ENCODE measurements around the gene SUN2.
"Not testable (repeated sequence)": the region's sequence is repeated elsewhere in the genome, so short reads cannot be mapped to it uniquely, and the experiment has no call there.

Gene SUN2

DNA sequence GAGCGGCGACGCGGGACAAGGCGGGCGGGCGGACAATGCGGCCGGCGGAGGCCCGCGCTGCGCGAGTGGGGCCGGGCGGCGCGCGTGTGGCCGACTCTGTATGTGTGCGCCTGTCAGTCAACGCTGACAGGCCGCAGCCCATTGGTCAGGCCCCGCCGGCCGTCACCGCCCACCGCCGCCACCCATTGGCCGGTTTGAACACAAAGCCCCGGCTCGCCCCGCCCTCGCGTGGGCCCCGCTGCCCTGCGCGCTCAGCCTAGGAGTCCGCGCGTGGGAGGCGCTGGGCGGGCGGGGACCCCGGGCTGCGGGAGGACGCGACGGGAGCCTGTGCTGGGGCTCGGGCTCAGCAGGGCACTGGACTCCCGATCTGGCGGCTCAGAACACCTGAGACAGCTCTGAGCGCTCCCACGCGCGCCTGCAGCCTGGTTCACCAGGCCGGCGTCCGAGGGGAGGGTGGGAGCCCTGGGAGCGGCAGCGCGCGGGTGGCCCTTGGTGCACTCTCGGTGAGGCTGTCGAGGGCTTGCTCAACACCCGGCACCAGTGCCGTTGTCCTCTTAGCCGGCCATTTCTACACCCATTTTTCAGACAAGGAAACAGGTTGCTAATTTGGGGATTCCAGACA lies at the start of gene SUN2:
Gene SUN2, minus strand, starts transcription at position 88 of the 622 bp plus-strand sequence. CDS start 3,370 bp downstream, outside the sequence.
- peak within 1 kb of the TSS; percentile 61 for H3K4me3 ChIP-seq (ENCODE audit: low read length)
- H3K27me3 ChIP-seq (ENCODE audit: control insufficient read depth, insufficient read depth, low read length): no peaks in the 10 kb centered on the region
- H3K9me3 ChIP-seq (ENCODE audit: control insufficient read depth, low read length): no peaks in the 10 kb centered on the region
- H3K9ac ChIP-seq (ENCODE audit: low read length): peak within 1 kb of the TSS; percentile 89
- H3K36me3 ChIP-seq (ENCODE audit: control insufficient read depth, insufficient read depth, low read length): peaks cover 2% of the 10 kb centered on the region
- peaks cover 45% of the 10 kb centered on the region for H3K4me1 ChIP-seq (ENCODE audit: control insufficient read depth, insufficient read depth, low read length)

DNA sequence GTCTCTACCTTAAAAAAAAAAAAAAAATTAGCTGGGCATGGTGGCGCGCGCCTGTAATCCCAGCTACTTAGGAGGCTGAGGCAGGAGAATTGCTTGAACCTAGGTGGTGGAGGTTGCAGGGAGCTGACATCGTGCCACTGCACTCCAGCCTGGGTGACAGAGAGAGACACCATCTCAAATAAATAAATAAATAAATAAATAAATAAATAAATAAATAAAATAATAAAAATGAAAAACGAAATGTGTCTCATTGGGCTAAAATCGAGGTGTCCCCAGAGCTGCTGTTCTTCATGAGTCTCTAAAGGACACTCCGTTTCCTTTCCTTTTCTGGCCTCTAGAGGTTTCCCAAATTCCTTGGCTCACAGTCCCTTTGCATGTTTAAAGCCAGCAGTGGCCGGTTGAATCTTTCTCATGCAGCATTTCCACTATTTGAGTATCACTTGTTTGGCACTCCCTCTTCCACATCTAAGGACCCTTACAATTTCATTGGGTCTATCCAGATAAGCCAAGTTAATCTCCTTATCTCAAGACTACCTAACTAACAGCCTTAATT lies 49.3 kb upstream of the SUN2 start:
- not testable (repeated sequence) for H3K9me3 ChIP-seq (ENCODE audit: control insufficient read depth, low read length); H3K36me3 ChIP-seq (ENCODE audit: control insufficient read depth, insufficient read depth, low read length); H3K27me3 ChIP-seq (ENCODE audit: control insufficient read depth, insufficient read depth, low read length); H3K4me1 ChIP-seq (ENCODE audit: control insufficient read depth, insufficient read depth, low read length); H3K9ac ChIP-seq (ENCODE audit: low read length); H3K4me3 ChIP-seq (ENCODE audit: low read length)

DNA sequence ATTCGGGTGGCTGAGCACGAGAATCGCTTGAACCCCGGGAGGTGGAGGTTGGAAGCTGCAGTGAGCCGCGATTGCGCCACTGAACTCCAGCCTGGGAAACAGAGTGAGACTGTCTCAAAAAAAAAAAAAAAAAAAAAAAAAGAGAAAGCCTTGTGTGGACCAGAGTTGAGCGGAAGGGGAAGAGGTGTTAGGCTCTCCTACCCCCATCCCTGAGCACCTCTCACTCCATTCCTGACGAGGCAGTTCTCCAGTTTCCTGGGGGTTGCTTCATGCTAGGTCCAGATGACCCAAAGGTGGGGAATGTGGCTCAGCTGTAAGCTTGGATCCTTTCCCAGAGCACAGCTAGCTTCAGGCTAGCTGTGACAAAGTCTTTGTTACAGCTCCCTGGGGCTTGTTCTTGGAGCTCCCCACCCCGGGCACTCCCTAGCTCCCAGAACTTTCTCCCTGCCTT lies 46.9 kb upstream of the SUN2 start:
- H3K9me3 ChIP-seq (ENCODE audit: control insufficient read depth, low read length): no peaks in the 10 kb centered on the region
- H3K4me3 ChIP-seq (ENCODE audit: low read length): no peak overlapping the region
- H3K9ac ChIP-seq (ENCODE audit: low read length): no peak overlapping the region
- no peaks in the 10 kb centered on the region for H3K4me1 ChIP-seq (ENCODE audit: control insufficient read depth, insufficient read depth, low read length)
- H3K36me3 ChIP-seq (ENCODE audit: control insufficient read depth, insufficient read depth, low read length): no peaks in the 10 kb centered on the region
- peaks cover 4% of the 10 kb centered on the region for H3K27me3 ChIP-seq (ENCODE audit: control insufficient read depth, insufficient read depth, low read length)

DNA sequence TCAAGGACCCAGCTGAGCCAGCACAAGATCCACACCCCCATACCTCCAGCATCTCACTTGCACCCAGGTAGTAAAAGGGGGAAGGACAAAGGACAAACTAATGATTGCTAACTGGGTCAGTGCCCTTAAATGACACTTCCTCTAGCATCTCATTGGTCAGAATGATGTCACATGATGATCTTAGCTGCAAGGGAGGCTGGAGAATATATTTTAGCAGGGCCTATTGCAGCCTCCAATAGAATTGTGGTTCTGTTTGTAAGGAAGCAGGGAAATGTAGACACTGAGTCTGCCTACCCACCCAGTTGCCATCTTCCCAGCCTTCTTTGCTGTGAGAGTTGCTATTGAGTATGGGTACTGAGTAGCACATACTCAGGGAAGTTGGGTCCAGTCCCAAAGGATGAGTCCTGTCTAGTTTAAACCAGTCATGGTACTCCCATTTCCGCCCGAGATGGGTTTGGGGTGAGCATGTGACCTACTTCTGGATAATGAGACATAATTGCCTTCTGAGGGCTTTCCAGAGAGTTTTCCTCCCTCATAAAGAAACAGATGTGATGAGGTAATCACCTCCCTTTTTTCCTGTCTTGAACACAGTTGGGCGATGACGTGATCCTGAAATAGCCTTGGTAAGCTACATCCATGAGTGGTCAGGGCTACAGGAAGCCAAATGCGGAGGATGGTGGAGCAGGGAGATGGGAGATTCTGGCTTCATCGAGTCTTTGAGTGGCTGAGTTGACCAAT lies 43.6 kb upstream of the SUN2 start:
- H3K9ac ChIP-seq (ENCODE audit: low read length): no peak overlapping the region
- peaks cover 7% of the 10 kb centered on the region for H3K27me3 ChIP-seq (ENCODE audit: control insufficient read depth, insufficient read depth, low read length)
- H3K4me1 ChIP-seq (ENCODE audit: control insufficient read depth, insufficient read depth, low read length): peaks cover 1% of the 10 kb centered on the region
- no peaks in the 10 kb centered on the region for H3K9me3 ChIP-seq (ENCODE audit: control insufficient read depth, low read length)
- no peak overlapping the region for H3K4me3 ChIP-seq (ENCODE audit: low read length)
- H3K36me3 ChIP-seq (ENCODE audit: control insufficient read depth, insufficient read depth, low read length): no peaks in the 10 kb centered on the region

- H3K9me3 ChIP-seq (ENCODE audit: control insufficient read depth, low read length): no peaks in the 10 kb centered on the region
- H3K27me3 ChIP-seq (ENCODE audit: control insufficient read depth, insufficient read depth, low read length): peaks cover 7% of the 10 kb centered on the region
- peaks cover 4% of the 10 kb centered on the region for H3K4me1 ChIP-seq (ENCODE audit: control insufficient read depth, insufficient read depth, low read length)
- no peaks in the 10 kb centered on the region for H3K36me3 ChIP-seq (ENCODE audit: control insufficient read depth, insufficient read depth, low read length)
- no peak overlapping the region for H3K9ac ChIP-seq (ENCODE audit: low read length)
- H3K4me3 ChIP-seq (ENCODE audit: low read length): no peak overlapping the region
Observed at GRCh38 chr22:38798496-38798895, 42.7 kb upstream of the SUN2 start.

GRCh38 chr22:38796262-38796957 lies 40.6 kb upstream of the SUN2 start:
- Histone ChIP-seq H3K27me3 (ENCODE audit: control insufficient read depth, insufficient read depth, low read length) (peaks cover 3% of the 10 kb centered on the region), H3K36me3 (ENCODE audit: control insufficient read depth, insufficient read depth, low read length) (no peaks in the 10 kb centered on the region), H3K9ac (ENCODE audit: low read length) (no peak overlapping the region), H3K4me1 (ENCODE audit: control insufficient read depth, insufficient read depth, low read length) (peaks cover 4% of the 10 kb centered on the region), H3K4me3 (ENCODE audit: low read length) (no peak overlapping the region), H3K9me3 (ENCODE audit: control insufficient read depth, low read length) (no peaks in the 10 kb centered on the region)

DNA sequence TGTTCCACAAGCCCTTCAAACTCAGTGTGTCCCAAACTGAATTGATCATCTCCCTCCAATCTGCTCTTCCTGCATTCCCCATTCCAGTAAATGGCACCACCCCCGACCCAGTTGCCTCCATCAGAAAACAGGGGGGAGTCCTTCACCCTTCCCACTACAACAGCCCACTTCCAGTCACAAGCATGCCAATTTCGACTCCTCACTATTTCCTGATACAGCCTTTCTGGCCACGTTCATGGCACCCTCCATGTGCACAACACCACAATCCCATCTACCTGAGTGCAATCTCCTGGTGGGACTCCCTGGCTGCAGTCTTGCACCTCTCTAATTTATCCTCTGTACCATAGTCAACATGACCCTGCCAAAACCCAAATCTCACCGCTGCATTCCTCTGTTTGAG lies 39.8 kb upstream of the SUN2 start:
- H3K4me3 ChIP-seq (ENCODE audit: low read length): no peak overlapping the region
- peaks cover 4% of the 10 kb centered on the region for H3K4me1 ChIP-seq (ENCODE audit: control insufficient read depth, insufficient read depth, low read length)
- no peaks in the 10 kb centered on the region for H3K36me3 ChIP-seq (ENCODE audit: control insufficient read depth, insufficient read depth, low read length)
- peaks cover 3% of the 10 kb centered on the region for H3K27me3 ChIP-seq (ENCODE audit: control insufficient read depth, insufficient read depth, low read length)
- no peak overlapping the region for H3K9ac ChIP-seq (ENCODE audit: low read length)
- H3K9me3 ChIP-seq (ENCODE audit: control insufficient read depth, low read length): no peaks in the 10 kb centered on the region

GRCh38 chr22:38793721-38794466 lies 38.1 kb upstream of the SUN2 start, which contains the start of gene DNAL4:
Gene DNAL4, minus strand, starts transcription at chr22:38794143. Its CDS starts 11,412 bp downstream, at chr22:38782731.
- H3K9me3 ChIP-seq (ENCODE audit: control insufficient read depth, low read length): no peaks in the 10 kb centered on the region
- peaks cover 7% of the 10 kb centered on the region for H3K4me1 ChIP-seq (ENCODE audit: control insufficient read depth, insufficient read depth, low read length)
- H3K36me3 ChIP-seq (ENCODE audit: control insufficient read depth, insufficient read depth, low read length): no peaks in the 10 kb centered on the region
- peak within 1 kb of the TSS; percentile 32 for H3K4me3 ChIP-seq (ENCODE audit: low read length)
- H3K27me3 ChIP-seq (ENCODE audit: control insufficient read depth, insufficient read depth, low read length): peaks cover 3% of the 10 kb centered on the region
- H3K9ac ChIP-seq (ENCODE audit: low read length): peak within 1 kb of the TSS; percentile 75

GRCh38 chr22:38793317-38793716 lies 37.5 kb upstream of the SUN2 start:
- peak overlapping the region; percentile 32 for H3K4me3 ChIP-seq (ENCODE audit: low read length)
- H3K27me3 ChIP-seq (ENCODE audit: control insufficient read depth, insufficient read depth, low read length): peaks cover 3% of the 10 kb centered on the region
- no peaks in the 10 kb centered on the region for H3K9me3 ChIP-seq (ENCODE audit: control insufficient read depth, low read length)
- no peaks in the 10 kb centered on the region for H3K36me3 ChIP-seq (ENCODE audit: control insufficient read depth, insufficient read depth, low read length)
- H3K4me1 ChIP-seq (ENCODE audit: control insufficient read depth, insufficient read depth, low read length): peaks cover 13% of the 10 kb centered on the region
- H3K9ac ChIP-seq (ENCODE audit: low read length): peak overlapping the region; percentile 75

- H3K9ac ChIP-seq (ENCODE audit: low read length): peak overlapping the region; percentile 75
Observed at GRCh38 chr22:38792833-38793232, 37.0 kb upstream of the SUN2 start.

DNA sequence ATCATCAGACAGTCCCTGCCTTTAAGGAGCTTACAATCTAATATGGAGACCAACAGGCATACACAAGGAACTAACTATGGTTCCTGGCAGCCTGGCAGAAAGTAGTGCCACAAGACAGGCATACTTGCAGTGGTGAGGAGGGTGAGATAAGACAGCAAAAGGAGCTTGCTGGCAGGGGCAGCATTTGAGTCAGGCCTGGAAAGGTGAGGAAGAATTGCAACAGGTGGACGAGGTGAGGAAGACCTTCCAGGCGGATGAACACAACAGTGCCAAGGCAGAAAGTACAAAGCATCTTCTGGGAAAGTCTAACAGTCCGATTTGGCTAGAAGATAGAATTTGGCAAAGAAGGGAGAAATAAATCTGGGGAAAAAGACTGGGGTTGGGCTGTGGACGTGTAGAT lies 33.8 kb upstream of the SUN2 start:
- Histone ChIP-seq H3K4me3 (ENCODE audit: low read length) (no peak overlapping the region), H3K27me3 (ENCODE audit: control insufficient read depth, insufficient read depth, low read length) (no peaks in the 10 kb centered on the region), H3K36me3 (ENCODE audit: control insufficient read depth, insufficient read depth, low read length) (no peaks in the 10 kb centered on the region), H3K9me3 (ENCODE audit: control insufficient read depth, low read length) (no peaks in the 10 kb centered on the region), H3K4me1 (ENCODE audit: control insufficient read depth, insufficient read depth, low read length) (peaks cover 17% of the 10 kb centered on the region), H3K9ac (ENCODE audit: low read length) (no peak overlapping the region)

More at GRCh38 chr22:38792833-38793232, 37.0 kb upstream of the SUN2 start:
- Histone ChIP-seq H3K27me3 (ENCODE audit: control insufficient read depth, insufficient read depth, low read length) (peaks cover 3% of the 10 kb centered on the region), H3K4me1 (ENCODE audit: control insufficient read depth, insufficient read depth, low read length) (peaks cover 17% of the 10 kb centered on the region), H3K9me3 (ENCODE audit: control insufficient read depth, low read length) (no peaks in the 10 kb centered on the region), H3K4me3 (ENCODE audit: low read length) (peak overlapping the region; percentile 32), H3K36me3 (ENCODE audit: control insufficient read depth, insufficient read depth, low read length) (no peaks in the 10 kb centered on the region)

All from mucosa of stomach (tissue), 1 donor.